HG02571 (cell line): Measurements from ENCODE around the gene SLC39A5.
A peak's percentile ranks its signal among the peaks of the same experiment; 100 is the strongest.
"Not testable (repeated sequence)": the region's sequence is repeated elsewhere in the genome, so short reads cannot be mapped to it uniquely, and the experiment has no call there.

Experiments
- ATAC-seq: cut with Tn5 transposase; IDR thresholded peaks from one replicate; pipeline ENCODE4 v1.9.1; 2021; ENCODE audit warnings: mild to moderate bottlenecking, moderate library complexity; ENCODE audit not compliant: unreplicated experiment

The SLC39A5 gene

GRCh38 chr12:56229916-56230431, at the start of gene SLC39A5:
SLC39A5 (plus strand) TSS chr12:56230051; CDS start chr12:56231275, 1,224 bp downstream.
- ATAC-seq = no peak

GRCh38 chr12:56186957-56187356, 42.9 kb upstream of the SLC39A5 start:
- ATAC-seq = no peak

- no peak for ATAC-seq
Observed at GRCh38 chr12:56188131-56188777, 41.6 kb upstream of the SLC39A5 start.

- ATAC-seq = no peak
Observed at GRCh38 chr12:56188778-56189098, 41.1 kb upstream of the SLC39A5 start.

DNA sequence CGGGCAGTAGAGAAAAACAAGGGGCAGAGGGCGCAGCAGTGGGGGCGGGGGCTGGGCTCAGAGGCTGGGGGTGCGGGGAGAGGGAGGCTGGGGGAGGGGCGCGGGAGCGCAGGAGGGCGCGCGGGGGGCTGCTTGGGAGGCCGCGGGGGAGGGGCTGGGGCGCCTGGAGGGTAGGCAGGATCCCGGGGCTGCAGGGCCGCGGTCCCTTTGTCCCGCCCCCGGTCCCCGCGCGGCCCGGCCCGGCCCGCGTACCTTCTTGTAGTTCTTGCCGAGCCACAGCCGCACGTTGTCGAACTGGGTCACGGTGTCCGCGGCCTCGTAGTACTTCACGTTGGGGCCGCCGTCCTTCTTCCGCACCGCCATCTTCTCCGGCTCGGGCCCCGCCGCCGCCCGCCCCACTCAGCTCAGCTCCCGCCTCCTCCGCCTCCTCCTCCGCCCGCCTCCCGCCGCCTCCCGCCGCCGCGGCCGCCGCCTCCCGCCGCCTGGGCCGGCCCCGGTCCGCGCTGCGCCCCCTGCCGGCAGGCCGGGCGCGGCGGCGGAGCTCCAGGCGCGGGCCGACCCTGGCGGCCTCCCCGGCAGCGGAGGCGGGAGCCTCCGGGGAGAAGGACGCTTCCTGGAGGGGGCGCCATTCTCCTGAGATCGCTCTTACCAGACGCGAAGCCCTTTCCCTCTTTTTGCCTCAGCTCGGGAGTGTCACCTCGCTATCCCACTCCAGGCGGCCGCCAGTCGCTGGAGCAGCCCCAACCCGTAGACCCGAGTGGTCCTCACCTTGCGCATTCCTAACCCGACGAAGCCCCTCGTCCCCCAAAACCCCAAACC, 40.5 kb upstream of the SLC39A5 start, which contains the start of gene SMARCC2:
TSS of gene SMARCC2 (minus strand) at position 385 of the 819 bp plus-strand sequence. CDS start at position 363, 22 bp downstream.
- peak; percentile 74 for ATAC-seq

DNA sequence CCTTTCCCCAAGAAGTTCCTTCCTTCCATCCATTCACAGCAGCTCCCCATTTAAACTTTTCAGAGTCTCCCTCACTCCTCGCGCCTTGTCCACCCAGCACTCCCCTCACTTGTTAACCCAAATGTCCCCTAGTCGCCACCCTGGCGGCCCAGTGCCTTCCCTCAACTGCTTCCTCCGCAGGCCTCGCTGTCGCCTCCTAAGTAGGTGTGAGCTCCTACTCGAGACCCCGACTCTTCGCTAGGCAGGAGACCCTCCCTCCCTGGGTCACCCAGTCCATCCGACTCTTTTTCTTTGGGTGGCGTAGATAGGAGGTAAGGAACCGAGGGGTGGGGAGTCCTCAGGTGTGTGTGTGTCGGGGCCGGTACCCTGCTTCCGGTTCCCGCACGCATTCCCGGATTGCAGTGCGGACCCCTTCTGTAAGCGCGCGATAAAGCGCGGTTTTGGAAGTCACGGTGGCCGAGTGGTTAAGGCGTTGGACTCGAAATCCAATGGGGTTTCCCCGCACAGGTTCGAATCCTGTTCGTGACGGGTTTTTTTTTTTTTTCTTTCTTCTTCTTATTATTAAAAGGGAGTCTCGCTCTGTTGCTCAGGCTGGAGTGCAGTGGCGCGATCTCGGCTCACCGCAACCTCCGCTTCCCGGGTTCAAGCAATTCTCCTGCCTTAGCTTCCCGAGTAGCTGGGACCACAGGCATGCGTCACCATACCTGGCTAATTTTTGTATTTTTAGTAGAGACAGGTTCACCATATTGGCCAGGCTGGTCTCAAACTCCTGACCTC, 39.7 kb upstream of the SLC39A5 start:
- ATAC-seq = peak; percentile 22

GRCh38 chr12:56190695-56191155, 39.1 kb upstream of the SLC39A5 start:
- no peak for ATAC-seq

- ATAC-seq = no peak
Observed at GRCh38 chr12:56192582-56192981, 37.3 kb upstream of the SLC39A5 start.

DNA sequence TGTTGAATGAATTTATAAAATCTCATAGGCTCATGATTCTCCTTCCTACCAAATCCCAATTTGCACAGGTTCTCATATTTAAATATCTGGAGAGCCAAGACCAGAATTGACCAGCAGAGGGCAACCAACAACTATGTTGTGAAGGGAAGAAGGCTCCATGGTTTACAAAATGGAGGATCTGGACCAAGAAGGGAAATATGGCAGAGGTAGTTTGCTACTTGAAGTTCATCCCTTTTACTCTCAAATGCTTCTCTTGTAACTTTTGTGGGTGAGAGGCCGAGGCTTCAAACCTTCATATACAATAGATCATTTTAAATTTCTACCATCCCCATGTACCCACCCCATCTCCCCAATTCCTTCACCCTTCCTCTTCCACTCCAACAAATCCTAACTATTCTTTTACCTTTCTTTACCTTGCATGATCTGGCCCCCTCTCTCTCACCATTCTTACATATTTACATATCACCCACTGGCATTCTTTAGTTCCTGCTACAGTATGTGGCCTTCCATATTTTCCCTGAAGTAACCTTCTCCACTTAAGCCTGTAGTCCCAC, 36.7 kb upstream of the SLC39A5 start:
- no peak for ATAC-seq

GRCh38 chr12:56196818-56197550, 32.9 kb upstream of the SLC39A5 start:
- ATAC-seq = not testable (repeated sequence)

DNA sequence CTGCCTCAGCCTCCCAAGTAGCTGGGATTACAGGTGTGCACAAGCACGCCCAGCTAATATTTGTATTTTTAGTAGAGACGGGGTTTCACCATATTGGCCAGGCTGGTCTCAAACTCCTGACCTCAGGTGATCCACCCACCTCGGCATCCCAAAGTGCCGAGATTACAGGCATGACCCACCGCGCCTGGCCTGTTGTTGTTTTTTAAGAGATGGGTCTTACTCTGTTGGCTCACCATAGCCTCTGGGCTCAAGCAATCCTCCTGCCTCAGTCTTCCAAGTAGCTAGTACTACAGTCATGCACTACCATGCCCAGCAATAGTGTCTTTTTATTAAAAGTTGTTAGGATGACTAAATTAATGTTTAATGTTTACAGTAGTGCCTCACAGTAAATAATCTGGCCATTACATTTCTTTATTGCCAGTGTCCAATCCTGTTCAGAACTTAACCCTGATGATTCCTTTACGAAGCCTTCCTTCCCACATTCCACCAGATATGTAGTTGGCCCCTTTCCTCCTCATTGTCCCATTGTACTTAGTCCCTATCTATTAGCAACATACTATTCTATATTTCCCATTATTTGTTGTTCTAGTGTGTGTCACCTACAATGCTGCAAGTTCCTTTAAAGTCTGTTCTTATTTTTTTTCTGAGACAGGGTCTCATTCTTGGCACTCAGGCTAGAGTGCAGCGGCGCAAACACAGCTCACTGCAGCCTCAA, 31.8 kb upstream of the SLC39A5 start:
- ATAC-seq = no peak

- ATAC-seq = no peak
Observed at GRCh38 chr12:56198836-56199235, 31.0 kb upstream of the SLC39A5 start.

DNA sequence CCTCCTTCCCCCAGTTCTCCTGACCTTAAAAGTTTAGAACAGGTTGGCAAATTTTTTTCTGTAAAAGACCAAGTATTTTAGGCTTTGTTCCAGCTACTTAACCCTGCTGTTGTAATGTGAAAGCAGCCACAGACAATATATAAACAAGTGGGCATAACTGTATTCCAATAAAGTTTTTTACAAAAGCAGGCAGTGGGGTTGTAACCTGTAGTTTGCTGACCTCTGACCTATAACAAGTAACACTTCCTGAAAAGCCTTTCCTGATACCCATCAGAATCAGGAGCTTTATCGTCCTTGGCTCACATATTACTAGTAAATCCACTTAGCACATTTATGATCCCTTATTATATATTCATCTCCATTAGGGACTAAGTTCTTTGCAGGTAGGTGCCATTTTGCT, 27.5 kb upstream of the SLC39A5 start:
- no peak for ATAC-seq

DNA sequence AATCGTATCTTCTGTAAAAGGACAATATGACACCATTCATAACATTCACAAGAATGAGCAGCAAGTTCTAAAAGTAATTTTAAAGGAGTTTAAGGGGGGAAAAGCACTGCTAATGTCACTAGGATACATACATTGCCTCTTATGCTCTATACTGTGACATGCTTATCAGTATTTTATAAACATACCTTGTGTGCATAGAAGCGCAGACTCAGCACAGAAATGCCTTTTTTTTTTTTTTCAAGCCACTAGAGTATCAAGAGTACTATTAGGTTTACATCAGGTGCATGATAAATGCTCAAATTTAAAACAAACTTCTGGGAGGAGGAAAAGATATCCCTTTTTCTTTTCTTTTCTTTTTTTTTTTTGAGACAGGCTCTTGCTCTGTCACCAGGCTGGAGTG, 27.0 kb upstream of the SLC39A5 start:
- no peak for ATAC-seq

DNA sequence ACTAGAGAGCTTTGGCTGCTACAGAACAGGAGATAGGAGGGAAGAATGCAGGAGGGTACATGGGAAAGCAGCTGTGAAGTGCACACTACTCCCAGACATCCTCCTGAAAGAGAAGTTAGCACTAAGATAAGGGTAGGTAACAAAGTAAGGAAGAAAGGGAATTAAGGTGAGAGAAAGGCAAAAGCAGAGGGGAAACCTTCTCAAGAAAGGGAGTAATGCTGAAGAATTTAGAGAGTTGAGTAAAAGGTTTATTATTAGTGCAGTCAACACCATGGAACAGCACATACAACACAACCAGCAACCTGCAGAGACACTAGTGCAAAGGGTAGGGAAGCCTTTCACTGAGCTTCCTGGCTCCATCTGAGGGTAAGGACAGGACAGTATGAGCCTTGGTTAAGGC, 25.6 kb upstream of the SLC39A5 start:
- ATAC-seq = no peak

DNA sequence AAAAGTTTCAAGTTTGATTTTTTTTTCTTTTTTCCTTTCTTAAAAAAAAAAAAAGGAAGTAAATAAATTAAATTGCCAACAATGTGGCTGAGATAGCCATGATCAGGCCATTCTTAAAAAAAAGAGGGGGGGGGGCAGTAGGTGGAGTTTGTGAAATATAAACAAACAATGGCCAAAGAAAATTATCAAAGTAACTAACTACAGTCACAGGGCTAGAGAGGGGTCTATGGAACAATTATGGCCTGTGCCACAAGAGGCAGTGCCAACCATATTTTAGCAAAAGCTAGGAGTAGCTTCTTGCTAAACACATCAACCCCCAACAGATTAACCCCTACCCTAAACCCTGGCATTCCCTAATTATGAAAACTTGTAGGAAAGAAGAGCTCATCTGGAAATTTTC, 24.4 kb upstream of the SLC39A5 start:
- no peak for ATAC-seq

DNA sequence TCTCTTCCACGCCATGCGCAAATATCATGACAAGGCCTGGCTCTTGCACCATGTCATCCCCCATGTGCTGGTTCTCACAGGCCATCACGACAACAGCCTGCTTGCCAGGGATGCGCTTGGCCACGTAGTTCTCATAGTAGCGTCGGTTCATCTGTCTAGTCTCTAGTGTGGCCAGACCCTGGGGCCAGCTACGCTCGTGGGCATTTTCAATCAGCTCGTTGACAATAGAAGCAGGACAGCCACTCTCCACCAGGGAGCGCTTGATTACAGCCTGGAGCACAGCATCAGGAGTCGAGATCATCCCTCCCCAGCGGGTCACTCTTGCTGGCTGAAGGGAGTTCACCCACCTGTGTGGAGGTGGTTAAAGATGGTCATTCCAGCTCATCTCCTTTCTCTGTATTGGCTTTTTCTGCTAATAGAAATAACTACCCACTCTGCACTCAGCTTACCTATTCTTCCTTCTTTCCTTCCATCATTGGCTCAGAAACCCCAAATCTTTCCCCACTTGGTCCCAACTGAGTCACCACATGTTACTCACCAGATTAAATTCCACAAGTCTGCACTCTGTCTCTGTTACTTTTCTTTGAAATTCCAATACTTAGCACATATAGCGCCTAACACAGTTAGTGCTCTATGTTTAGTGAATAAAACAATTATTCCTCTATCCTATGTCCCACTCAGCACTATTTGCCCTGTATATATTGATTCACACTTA, 23.2 kb upstream of the SLC39A5 start:
- no peak for ATAC-seq

GRCh38 chr12:56208006-56208405, 21.8 kb upstream of the SLC39A5 start:
- ATAC-seq = no peak

GRCh38 chr12:56212361-56212760, 17.5 kb upstream of the SLC39A5 start:
- no peak for ATAC-seq
